ENCODE results near the gene NFIL3. TPM values are rescaled to one million over a fixed set of nuclear protein-coding genes. Genes with fewer than 3 reads are reported as not detected.

The NFIL3 gene
- total RNA-seq, 5 donors from 2014 or later (not counting 1 experiment from before 2014, with no cell fraction given) = 3.1 to 18.3 (median 3.9) TPM

DNA sequence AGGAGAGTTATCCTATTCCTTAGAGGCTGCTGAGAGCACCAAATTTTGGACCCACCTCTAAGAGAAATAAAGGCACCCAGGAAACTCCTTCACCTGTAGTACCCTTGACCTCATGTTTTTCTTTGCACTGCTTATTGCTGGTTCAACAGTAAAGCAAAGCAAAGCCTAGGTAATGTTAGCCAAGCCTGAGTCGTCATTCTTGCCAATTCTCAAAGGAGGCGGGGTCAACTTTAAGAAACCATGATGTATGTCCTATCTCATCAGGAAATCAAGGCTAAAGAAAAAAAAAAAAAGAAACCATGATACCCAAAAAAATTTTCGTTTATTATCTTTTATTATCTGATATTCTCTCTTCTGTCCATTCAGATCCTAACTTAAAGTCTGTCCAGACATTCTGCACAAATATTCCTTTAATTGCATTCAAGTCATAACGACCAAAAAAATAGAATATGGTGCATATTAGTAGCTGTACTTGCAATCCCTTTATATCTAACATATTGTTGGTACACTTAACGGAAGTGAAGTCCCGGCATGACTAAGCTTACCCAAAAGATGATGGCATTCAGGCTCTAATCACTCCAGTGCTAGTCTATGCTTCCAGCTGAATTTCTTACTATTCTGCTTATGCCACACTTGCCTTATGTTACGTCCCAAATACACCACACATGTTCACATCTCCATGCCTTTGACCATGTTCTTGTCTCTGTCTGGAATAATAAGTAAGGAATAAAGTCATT lies 63.7 kb downstream of the NFIL3 start:
- Histone ChIP-seq H3K4me1 (ENCODE audit: control insufficient read depth in 1 of 2, extremely low read depth in 1 of 2, insufficient read depth in 2 of 2, low read length in 2 of 2) (peaks cover 15 to 22% of the 10 kb centered on the region in 2 experiments), H3K27me3 (replicated peaks in 1 of 2; ENCODE audit: control insufficient read depth in 2 of 2, extremely low read depth in 1 of 2, insufficient read depth in 2 of 2, low read length in 1 of 2) (no peaks in the 10 kb centered on the region), H3K36me3 (ENCODE audit: control insufficient read depth in 2 of 2, extremely low read depth in 1 of 2, insufficient read depth in 1 of 2, low read length in 1 of 2) (peaks cover 0 to 18% of the 10 kb centered on the region in 2 donors), H3K27ac (ENCODE audit: low read length) (no peak overlapping the region), H3K4me3 (ENCODE audit: control insufficient read depth in 1 of 2, extremely low read depth in 1 of 2, low read length in 1 of 2) (no peak overlapping the region), H3K9me3 (no peaks in the 10 kb centered on the region)
- peaks cover 30% of the 10 kb centered on the region for H3K36me3 Mint-ChIP-seq
- ATAC-seq (replicated peaks in 1 of 4) (no peak), DNase-seq (no peak)
- ChIA-PET CTCF (interaction anchor here (0.5 to 1.0 kb wide), 4 partner anchors 29 to 1212 kb away, joined by 3 to 8 read pairs (median 4); no protein-coding TSS in a partner anchor), POLR2A (interaction anchor here in 1 of 2 donors (0.5 kb wide), 1 partner anchor 36 kb away, joined by 7 read pairs; no protein-coding TSS in a partner anchor)
- no peaks in the 10 kb centered on the region for H3K9me3 Mint-ChIP-seq
- no peaks in the 10 kb centered on the region for H3K27me3 Mint-ChIP-seq
- peak overlapping the region; percentile 89 to 98 (median 92) for H3K4me3 Mint-ChIP-seq
- H3K4me1 Mint-ChIP-seq = peaks cover 54 to 58% (median 55%) of the 10 kb centered on the region in 3 donors
- H3K27ac Mint-ChIP-seq = peak overlapping the region in 1 of 2 donors; percentile 92
- WGBS (ENCODE audit: insufficient coverage) = 64% methylated on average over 4 of the region's 7 CpGs

DNA sequence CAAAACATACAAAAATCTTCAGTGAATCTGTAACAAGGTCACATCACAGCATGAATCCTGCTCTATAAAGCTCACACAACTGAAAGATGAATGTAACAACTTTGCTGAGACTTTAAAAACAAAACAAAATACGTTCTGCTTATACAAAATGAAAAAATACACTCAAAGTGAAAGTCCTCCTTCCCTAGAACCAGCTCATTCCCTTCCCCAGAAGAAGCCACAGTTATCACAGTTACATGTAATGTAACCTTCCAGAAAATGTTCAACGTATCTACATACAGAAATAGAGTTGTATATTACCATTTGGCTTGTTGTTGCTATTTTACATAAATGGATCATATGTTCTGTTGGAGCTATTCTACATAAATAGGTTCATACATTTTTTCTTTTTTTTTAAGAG lies 64.5 kb downstream of the NFIL3 start:
- peaks cover 0 to 20% of the 10 kb centered on the region in 2 donors for H3K36me3 ChIP-seq (ENCODE audit: control insufficient read depth in 2 of 2, extremely low read depth in 1 of 2, insufficient read depth in 1 of 2, low read length in 1 of 2)
- no peaks in the 10 kb centered on the region for H3K27me3 Mint-ChIP-seq
- no peaks in the 10 kb centered on the region for H3K9me3 Mint-ChIP-seq
- no peak overlapping the region for H3K27ac Mint-ChIP-seq
- peaks cover 36% of the 10 kb centered on the region for H3K36me3 Mint-ChIP-seq
- ATAC-seq (replicated peaks in 1 of 4) (no peak), DNase-seq (no peak)
- H3K4me3 Mint-ChIP-seq = no peak overlapping the region
- peaks cover 15 to 22% of the 10 kb centered on the region in 2 experiments for H3K4me1 ChIP-seq (ENCODE audit: control insufficient read depth in 1 of 2, extremely low read depth in 1 of 2, insufficient read depth in 2 of 2, low read length in 2 of 2)
- no peaks in the 10 kb centered on the region for H3K27me3 ChIP-seq (replicated peaks in 1 of 2; ENCODE audit: control insufficient read depth in 2 of 2, extremely low read depth in 1 of 2, insufficient read depth in 2 of 2, low read length in 1 of 2)
- ChIA-PET CTCF (interaction anchor here in 1 of 2 donors (0.6 kb wide), 1 partner anchor 257 kb away, joined by 3 read pairs; no protein-coding TSS in a partner anchor), POLR2A (no interaction called here)
- peaks cover 54 to 58% (median 55%) of the 10 kb centered on the region in 3 donors for H3K4me1 Mint-ChIP-seq
- H3K4me3 ChIP-seq (ENCODE audit: control insufficient read depth in 1 of 2, extremely low read depth in 1 of 2, low read length in 1 of 2) = no peak overlapping the region
- WGBS (ENCODE audit: insufficient coverage) = 22% methylated on average over 1 of the region's 2 CpGs
- H3K9me3 ChIP-seq = no peaks in the 10 kb centered on the region
- no peak overlapping the region for H3K27ac ChIP-seq (ENCODE audit: low read length)

Other genes with a start within 250 kb of the NFIL3 start
- gene AUH, start 61.9 kb downstream of the NFIL3 start, total RNA-seq = 10 to 100 TPM; 17.2 to 24.6 (median 21.6) TPM